Gastrocnemius medialis (tissue), 4 donors: ENCODE measurements around the gene OGDH. TPM values are rescaled to one million over a fixed set of nuclear protein-coding genes. Genes with fewer than 3 reads are reported as not detected.

Source experiments
- ATAC-seq, 2 donors: fragments of 150-250 bp; one replicate each; pipeline ENCODE4 v1.9.1; 2016
- DNase-seq, 2 donors: peaks; one replicate each; pipeline ENCODE4 v3.0.0-alpha.2; 2019
- H3K27ac ChIP-seq, 4 donors: fragments of 200-600 bp; sonication (generic); 1 replicate in 1 of 4; 2 replicates in 3 of 4; pipeline ENCODE4 v1.5.1; 2016 to 2018; ENCODE audit warnings: mild to moderate bottlenecking in 2 of 4, moderate library complexity in 1 of 4
- H3K27me3 ChIP-seq, 3 donors: fragments of 200-600 bp; sonication (generic) in 2 of 3; 1 replicate in 1 of 3; 2 replicates in 2 of 3; pipeline versions ENCODE4 v1.5.1 to v1.6.0; 2016 to 2019; ENCODE audit warnings: mild to moderate bottlenecking in 1 of 3, moderate library complexity in 1 of 3
- H3K36me3 ChIP-seq, 2 donors: fragments of 200-600 bp; sonication (generic) in 1 of 2; one replicate each; pipeline ENCODE4 v1.5.1; 2017 to 2018
- H3K4me1 ChIP-seq, 2 donors: fragments of 200-600 bp; sonication (generic) in 1 of 2; one replicate each; pipeline ENCODE4 v1.5.1; 2016 to 2017; ENCODE audit warnings: mild to moderate bottlenecking in 2 of 2
- H3K4me3 ChIP-seq, 4 donors: fragments of 200-600 bp; sonication (generic) in 3 of 4; 1 replicate in 1 of 4; 2 replicates in 3 of 4; pipeline ENCODE4 v1.5.1; 2016 to 2019; ENCODE audit warnings: mild to moderate bottlenecking in 2 of 4
- H3K9me3 ChIP-seq, 3 donors: fragments of 200-600 bp; sonication (generic) in 2 of 3; 1 replicate in 1 of 3; 2 replicates in 2 of 3; pipeline ENCODE4 v1.5.1; 2016 to 2019
- POLR2A ChIP-seq, 2 donors: fragments of 450-650 bp; IDR thresholded peaks; one replicate each; pipeline ENCODE4 v1.6.1; 2017; ENCODE audit warnings: antibody characterized with exemption in 2 of 2, mild to moderate bottlenecking in 2 of 2, moderate library complexity in 2 of 2
- in situ Hi-C, 4 donors: fragments of 200-750 bp; cut with MboI; loops; one replicate each; pipeline versions ENCODE4 v1.15.0 to v1.8.0; 2017; ENCODE audit warnings: low sequenced_read_pairs in 4 of 4
- intact Hi-C: fragments of 100-400 bp; cut with DNase I; formaldehyde crosslinking; loops from one replicate; pipeline ENCODE4 v1.15.1; 2023; ENCODE audit warnings: low total_unique reads
- total RNA-seq, 4 donors: library from RNA; depleted of rRNA; stranded (reverse); fragments of >200 nt; gene quantifications; one replicate each; pipeline versions ENCODE4 v1.1.0 to v1.2.3, GENCODE V29; 2016
- TF ChIP-seq, protein P1 (sequence below), 5 experiments: fragments of 450-650 bp in 3 of 5; fragments of 200-600 bp in 2 of 5; sonication (generic) in 2 of 5; IDR thresholded peaks in 4 of 5; conservative IDR thresholded peaks in 1 of 5; 1 replicate in 4 of 5; 2 replicates in 1 of 5; pipeline ENCODE4 v1.5.1; 2016 to 2019; ENCODE audit warnings: antibody characterized with exemption in 5 of 5, mild to moderate bottlenecking in 3 of 5, moderate library complexity in 3 of 5

The OGDH gene
- total RNA-seq, 4 donors from 2014 or later: 224 to 462 (median 396) TPM

DNA sequence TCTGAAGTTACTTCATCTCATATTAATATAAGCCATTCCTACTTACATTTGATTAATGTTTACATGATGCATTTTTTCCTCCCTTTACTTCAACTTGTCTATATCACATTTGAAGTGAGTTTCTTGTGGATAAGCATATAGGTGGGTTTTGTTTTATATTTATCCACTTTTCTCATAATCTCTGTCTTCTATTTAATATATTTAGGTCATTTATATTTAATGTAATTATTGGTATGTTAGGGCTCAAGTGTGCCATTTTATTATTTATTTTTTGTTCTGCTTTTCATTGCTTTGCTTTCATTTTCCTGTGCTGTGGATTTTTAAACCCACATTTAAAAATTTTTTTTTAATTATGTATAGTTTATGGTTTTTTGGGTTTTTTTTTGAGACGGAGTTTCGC, 54.8 kb downstream of the OGDH start:
- H3K27me3 ChIP-seq: no peaks in the 10 kb centered on the region
- H3K27ac ChIP-seq: no peak overlapping the region
- H3K4me3 ChIP-seq: no peak overlapping the region
- ATAC-seq: no peak
- H3K36me3 ChIP-seq: peaks cover 0 to 56% of the 10 kb centered on the region in 2 donors
- no peak for DNase-seq
- in situ Hi-C loops (no loop called here), intact Hi-C loops (no loop called here)
- TF ChIP-seq, protein P1, sequence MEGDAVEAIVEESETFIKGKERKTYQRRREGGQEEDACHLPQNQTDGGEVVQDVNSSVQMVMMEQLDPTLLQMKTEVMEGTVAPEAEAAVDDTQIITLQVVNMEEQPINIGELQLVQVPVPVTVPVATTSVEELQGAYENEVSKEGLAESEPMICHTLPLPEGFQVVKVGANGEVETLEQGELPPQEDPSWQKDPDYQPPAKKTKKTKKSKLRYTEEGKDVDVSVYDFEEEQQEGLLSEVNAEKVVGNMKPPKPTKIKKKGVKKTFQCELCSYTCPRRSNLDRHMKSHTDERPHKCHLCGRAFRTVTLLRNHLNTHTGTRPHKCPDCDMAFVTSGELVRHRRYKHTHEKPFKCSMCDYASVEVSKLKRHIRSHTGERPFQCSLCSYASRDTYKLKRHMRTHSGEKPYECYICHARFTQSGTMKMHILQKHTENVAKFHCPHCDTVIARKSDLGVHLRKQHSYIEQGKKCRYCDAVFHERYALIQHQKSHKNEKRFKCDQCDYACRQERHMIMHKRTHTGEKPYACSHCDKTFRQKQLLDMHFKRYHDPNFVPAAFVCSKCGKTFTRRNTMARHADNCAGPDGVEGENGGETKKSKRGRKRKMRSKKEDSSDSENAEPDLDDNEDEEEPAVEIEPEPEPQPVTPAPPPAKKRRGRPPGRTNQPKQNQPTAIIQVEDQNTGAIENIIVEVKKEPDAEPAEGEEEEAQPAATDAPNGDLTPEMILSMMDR (IDR thresholded peaks at IDR 0.05 in 4 of 5, conservative IDR thresholded peaks at IDR 0.05 in 1 of 5): no peak
- no peak for TF ChIP-seq POLR2A (IDR thresholded peaks at IDR 0.05)
- peaks cover 0 to 7% (median 0%) of the 10 kb centered on the region in 3 donors for H3K9me3 ChIP-seq
- peaks cover 6 to 17% of the 10 kb centered on the region in 2 donors for H3K4me1 ChIP-seq

DNA sequence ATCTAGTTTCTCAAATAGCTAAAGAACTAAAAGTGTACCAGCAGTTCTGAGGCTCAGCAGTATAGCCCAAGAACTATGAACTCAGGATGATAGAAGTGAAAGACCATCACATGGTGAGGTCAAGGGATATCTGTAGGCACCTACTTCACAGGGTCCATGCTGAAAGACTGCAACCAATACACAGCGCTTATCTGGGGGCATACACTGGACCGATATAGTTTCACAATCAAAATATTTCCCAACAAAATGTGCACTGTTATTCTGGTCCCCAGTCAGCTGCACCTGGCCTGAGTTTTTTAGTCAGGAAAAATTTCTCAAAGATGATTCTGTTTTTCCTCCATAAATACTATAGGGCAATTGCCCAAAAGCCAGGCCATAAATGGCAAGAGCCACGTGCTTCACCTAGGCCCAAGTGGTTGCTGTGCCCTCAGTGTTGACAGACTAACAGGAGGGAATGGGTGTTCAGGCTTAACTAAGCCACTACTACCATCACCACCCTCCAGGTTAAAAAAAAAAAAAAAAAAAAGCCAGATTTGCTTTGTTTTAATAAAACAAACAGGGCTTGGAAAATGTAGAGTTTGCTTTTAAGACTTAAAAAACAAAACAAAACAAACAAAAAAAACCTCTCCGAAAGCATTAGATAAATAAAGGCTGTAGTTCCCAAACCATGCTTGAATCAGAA, 58.5 kb downstream of the OGDH start:
- DNase-seq: peak in 1 of 2 donors; percentile 3
- Histone ChIP-seq H3K9me3 (peaks cover 0 to 7% (median 0%) of the 10 kb centered on the region in 3 donors), H3K4me1 (peaks cover 6 to 18% of the 10 kb centered on the region in 2 donors), H3K4me3 (no peak overlapping the region), H3K27me3 (no peaks in the 10 kb centered on the region), H3K36me3 (peaks cover 0 to 44% of the 10 kb centered on the region in 2 donors), H3K27ac (peak overlapping the region; percentile 16 to 59 (median 42))
- TF ChIP-seq, protein P1 (IDR thresholded peaks at IDR 0.05 in 4 of 5, conservative IDR thresholded peaks at IDR 0.05 in 1 of 5): no peak
- TF ChIP-seq POLR2A (IDR thresholded peaks at IDR 0.05): no peak
- in situ Hi-C loops: no loop called here
- peak in 1 of 2 donors; percentile 53 for ATAC-seq
- intact Hi-C loops: no loop called here

DNA sequence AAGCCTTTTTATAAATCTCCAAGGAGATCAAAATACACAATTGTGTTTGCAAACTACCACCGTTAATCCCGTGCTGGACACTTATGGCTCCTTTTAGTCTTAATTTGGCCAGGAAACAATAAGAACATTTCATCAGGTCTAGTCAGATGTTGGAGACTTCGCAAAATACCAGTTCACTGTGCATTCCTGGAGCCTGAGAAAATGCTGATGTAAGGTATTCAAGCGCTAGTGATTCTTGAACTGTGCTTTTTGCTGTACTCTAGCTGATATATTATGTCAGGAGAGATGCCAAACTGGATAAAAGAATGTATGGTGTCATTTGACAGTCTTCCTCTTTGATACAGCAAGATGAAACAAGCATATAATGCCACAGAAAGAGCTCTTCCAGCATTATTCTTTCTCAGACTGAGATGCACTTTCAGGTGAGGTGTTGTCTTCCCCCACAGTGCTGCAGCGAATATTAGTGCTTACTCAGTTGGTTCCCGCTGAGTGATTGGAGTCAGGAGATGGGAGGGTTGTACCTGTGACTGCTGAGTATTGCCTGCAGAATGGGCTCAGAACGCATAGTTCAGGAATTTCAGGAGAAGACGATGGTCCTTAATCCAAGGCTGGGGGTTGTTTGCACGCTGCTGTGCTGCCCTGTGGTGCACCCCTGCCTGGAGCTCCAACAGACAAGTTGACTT, 59.2 kb downstream of the OGDH start:
- ATAC-seq: no peak
- peak overlapping the region; percentile 16 to 59 (median 42) for H3K27ac ChIP-seq
- peaks cover 0 to 5% (median 0%) of the 10 kb centered on the region in 3 donors for H3K9me3 ChIP-seq
- no peak for TF ChIP-seq POLR2A (IDR thresholded peaks at IDR 0.05)
- TF ChIP-seq, protein P1 (IDR thresholded peaks at IDR 0.05 in 4 of 5, conservative IDR thresholded peaks at IDR 0.05 in 1 of 5): no peak
- no peaks in the 10 kb centered on the region for H3K27me3 ChIP-seq
- peak in 1 of 2 donors; percentile 6 for DNase-seq
- peaks cover 0 to 36% of the 10 kb centered on the region in 2 donors for H3K36me3 ChIP-seq
- in situ Hi-C loops (no loop called here), intact Hi-C loops (no loop called here)
- no peak overlapping the region for H3K4me3 ChIP-seq
- peaks cover 12 to 18% of the 10 kb centered on the region in 2 donors for H3K4me1 ChIP-seq

DNA sequence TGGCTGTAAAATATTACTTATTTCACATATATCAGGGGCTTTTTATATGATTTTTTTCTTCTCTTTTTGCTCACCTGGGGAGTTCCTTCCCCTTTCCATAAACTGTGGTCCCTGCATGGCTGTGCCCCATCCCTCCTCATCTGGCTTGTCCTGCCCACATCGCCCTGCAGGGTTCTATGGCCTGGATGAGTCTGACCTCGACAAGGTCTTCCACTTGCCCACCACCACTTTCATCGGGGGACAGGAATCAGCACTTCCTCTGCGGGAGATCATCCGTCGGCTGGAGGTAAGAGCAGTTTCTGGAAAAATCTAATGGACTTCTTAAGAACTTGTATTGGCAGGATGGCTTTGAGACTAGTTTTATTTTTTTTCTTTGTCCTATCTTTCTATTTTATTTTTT, 60.1 kb downstream of the OGDH start:
- H3K4me3 ChIP-seq: no peak overlapping the region
- intact Hi-C loops (no loop called here), in situ Hi-C loops (no loop called here)
- H3K36me3 ChIP-seq: peaks cover 0 to 27% of the 10 kb centered on the region in 2 donors
- ATAC-seq (no peak), DNase-seq (peak in 1 of 2 donors; percentile 6)
- no peaks in the 10 kb centered on the region for H3K27me3 ChIP-seq
- H3K9me3 ChIP-seq: no peaks in the 10 kb centered on the region
- peak overlapping the region in 2 of 4 donors; percentile 42 to 59 for H3K27ac ChIP-seq
- peaks cover 12 to 18% of the 10 kb centered on the region in 2 donors for H3K4me1 ChIP-seq
- TF ChIP-seq, protein P1 (IDR thresholded peaks at IDR 0.05 in 4 of 5, conservative IDR thresholded peaks at IDR 0.05 in 1 of 5): no peak
- no peak for TF ChIP-seq POLR2A (IDR thresholded peaks at IDR 0.05)
